MCF 10A (cell line): ENCODE data around the gene KIAA1755. TPM values are rescaled to one million over a fixed set of nuclear protein-coding genes. Genes with fewer than 3 reads are reported as not detected.

ENCODE experiments used
- BruUV-seq: library from RNA; stranded (reverse); fragments of 400-500 nt; replicated peaks from 2 replicates; lab custom pipeline; 2021; lab: Mats Ljungman, UMichigan
- CTCF ChIA-PET: fragments of 300-600 bp; sonication (Branson Sonifier 250); formaldehyde crosslinking; extraction: SDS; loops from one replicate; lab custom pipeline; 2021; ENCODE audit warnings: antibody characterized with exemption, inconsistent platforms; lab: Yijun Ruan, JAX
- POLR2A ChIA-PET: fragments of 300-600, 350-650 bp; sonication (Branson Sonifier 250); formaldehyde crosslinking; extraction: SDS; loops from one replicate; lab custom pipeline; 2020; ENCODE audit warnings: antibody characterized with exemption, inconsistent platforms; lab: Yijun Ruan, JAX
- DNase-seq: peaks from one replicate; pipeline ENCODE4 v3.0.0-alpha.2; 2018; ENCODE audit not compliant: unreplicated experiment
- H3K27ac Mint-ChIP-seq: one replicate; pipeline ENCODE4 v1.8.0; 2022; ENCODE audit warnings: mild to moderate bottlenecking, low read depth, mixed read lengths; ENCODE audit not compliant: unreplicated experiment
- H3K27me3 Mint-ChIP-seq: one replicate; pipeline ENCODE4 v1.8.0; 2022; ENCODE audit warnings: mixed read lengths; ENCODE audit not compliant: insufficient read depth, unreplicated experiment
- H3K36me3 Mint-ChIP-seq: one replicate; pipeline ENCODE4 v1.8.0; 2022; ENCODE audit warnings: mild to moderate bottlenecking, moderate library complexity, mixed read lengths; ENCODE audit not compliant: insufficient read depth, unreplicated experiment
- H3K4me1 Mint-ChIP-seq: one replicate; pipeline ENCODE4 v1.8.0; 2022; ENCODE audit warnings: mixed read lengths; ENCODE audit not compliant: insufficient read depth, unreplicated experiment
- H3K4me3 Mint-ChIP-seq: one replicate; pipeline ENCODE4 v1.8.0; 2022; ENCODE audit warnings: mild to moderate bottlenecking, moderate library complexity, mixed read lengths; ENCODE audit not compliant: unreplicated experiment
- H3K9me3 Mint-ChIP-seq: one replicate; pipeline ENCODE4 v1.8.0; 2022; ENCODE audit warnings: mixed read lengths; ENCODE audit not compliant: unreplicated experiment
- intact Hi-C: fragments of 100-400 bp; cut with micrococcal nuclease; formaldehyde crosslinking; loops from 2 replicates; pipeline ENCODE4 v1.14.1; 2022
- total RNA-seq: library from RNA; stranded (reverse); gene quantifications from 2 replicates; pipeline ENCODE4 v1.2.3, GENCODE V29; 2022
- TF ChIP-seq, protein P1 (sequence below): fragments of 200-600 bp; IDR thresholded peaks from one replicate; pipeline ENCODE4 v1.8.0; 2022; ENCODE audit warnings: antibody characterized with exemption, mild to moderate bottlenecking; ENCODE audit not compliant: unreplicated experiment

Gene KIAA1755
- total RNA-seq, 1 experiment from 2014 or later, result not detected

- TF ChIP-seq, protein P1, sequence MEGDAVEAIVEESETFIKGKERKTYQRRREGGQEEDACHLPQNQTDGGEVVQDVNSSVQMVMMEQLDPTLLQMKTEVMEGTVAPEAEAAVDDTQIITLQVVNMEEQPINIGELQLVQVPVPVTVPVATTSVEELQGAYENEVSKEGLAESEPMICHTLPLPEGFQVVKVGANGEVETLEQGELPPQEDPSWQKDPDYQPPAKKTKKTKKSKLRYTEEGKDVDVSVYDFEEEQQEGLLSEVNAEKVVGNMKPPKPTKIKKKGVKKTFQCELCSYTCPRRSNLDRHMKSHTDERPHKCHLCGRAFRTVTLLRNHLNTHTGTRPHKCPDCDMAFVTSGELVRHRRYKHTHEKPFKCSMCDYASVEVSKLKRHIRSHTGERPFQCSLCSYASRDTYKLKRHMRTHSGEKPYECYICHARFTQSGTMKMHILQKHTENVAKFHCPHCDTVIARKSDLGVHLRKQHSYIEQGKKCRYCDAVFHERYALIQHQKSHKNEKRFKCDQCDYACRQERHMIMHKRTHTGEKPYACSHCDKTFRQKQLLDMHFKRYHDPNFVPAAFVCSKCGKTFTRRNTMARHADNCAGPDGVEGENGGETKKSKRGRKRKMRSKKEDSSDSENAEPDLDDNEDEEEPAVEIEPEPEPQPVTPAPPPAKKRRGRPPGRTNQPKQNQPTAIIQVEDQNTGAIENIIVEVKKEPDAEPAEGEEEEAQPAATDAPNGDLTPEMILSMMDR, result peak; percentile 59
- Mint-ChIP-seq H3K36me3 (no peaks in the 10 kb centered on the region), H3K4me3 (no peak overlapping the region), H3K27ac (no peak overlapping the region), H3K27me3 (no peaks in the 10 kb centered on the region), H3K4me1 (no peaks in the 10 kb centered on the region), H3K9me3 (no peaks in the 10 kb centered on the region)
- POLR2A ChIA-PET, result no interaction called here
- peak; percentile 57 for DNase-seq
- intact Hi-C loops, result loop anchor here (1.0 kb wide), 3 partner anchors 76 to 179 kb away; no protein-coding TSS in a partner anchor
- no TSS peak for BruUV-seq
- CTCF ChIA-PET, result interaction anchor here (0.6 to 20.2 kb wide), 27 partner anchors 7 to 991 kb away, joined by 3 to 782 read pairs (median 4); no protein-coding TSS in a partner anchor
These were observed 30.9 kb downstream of the KIAA1755 start for GRCh38 chr20:38229376-38230252.

- no peaks in the 10 kb centered on the region for H3K9me3 Mint-ChIP-seq
- DNase-seq, result no peak
- H3K36me3 Mint-ChIP-seq, result no peaks in the 10 kb centered on the region
- TF ChIP-seq, protein P1, result no peak
- CTCF ChIA-PET, result interaction anchor here (0.6 to 20.2 kb wide), 7 partner anchors 12 to 742 kb away, joined by 3 to 782 read pairs (median 6); no protein-coding TSS in a partner anchor
- POLR2A ChIA-PET, result interaction anchor here (0.6 kb wide), 1 partner anchor 308 kb away, joined by 5 read pairs; no protein-coding TSS in a partner anchor
- intact Hi-C loops, result no loop called here
- no peak overlapping the region for H3K4me3 Mint-ChIP-seq
- H3K27me3 Mint-ChIP-seq, result no peaks in the 10 kb centered on the region
- H3K4me1 Mint-ChIP-seq, result no peaks in the 10 kb centered on the region
- no TSS peak for BruUV-seq
- H3K27ac Mint-ChIP-seq, result no peak overlapping the region
These were observed 32.1 kb downstream of the KIAA1755 start for GRCh38 chr20:38228436-38228835.

DNA sequence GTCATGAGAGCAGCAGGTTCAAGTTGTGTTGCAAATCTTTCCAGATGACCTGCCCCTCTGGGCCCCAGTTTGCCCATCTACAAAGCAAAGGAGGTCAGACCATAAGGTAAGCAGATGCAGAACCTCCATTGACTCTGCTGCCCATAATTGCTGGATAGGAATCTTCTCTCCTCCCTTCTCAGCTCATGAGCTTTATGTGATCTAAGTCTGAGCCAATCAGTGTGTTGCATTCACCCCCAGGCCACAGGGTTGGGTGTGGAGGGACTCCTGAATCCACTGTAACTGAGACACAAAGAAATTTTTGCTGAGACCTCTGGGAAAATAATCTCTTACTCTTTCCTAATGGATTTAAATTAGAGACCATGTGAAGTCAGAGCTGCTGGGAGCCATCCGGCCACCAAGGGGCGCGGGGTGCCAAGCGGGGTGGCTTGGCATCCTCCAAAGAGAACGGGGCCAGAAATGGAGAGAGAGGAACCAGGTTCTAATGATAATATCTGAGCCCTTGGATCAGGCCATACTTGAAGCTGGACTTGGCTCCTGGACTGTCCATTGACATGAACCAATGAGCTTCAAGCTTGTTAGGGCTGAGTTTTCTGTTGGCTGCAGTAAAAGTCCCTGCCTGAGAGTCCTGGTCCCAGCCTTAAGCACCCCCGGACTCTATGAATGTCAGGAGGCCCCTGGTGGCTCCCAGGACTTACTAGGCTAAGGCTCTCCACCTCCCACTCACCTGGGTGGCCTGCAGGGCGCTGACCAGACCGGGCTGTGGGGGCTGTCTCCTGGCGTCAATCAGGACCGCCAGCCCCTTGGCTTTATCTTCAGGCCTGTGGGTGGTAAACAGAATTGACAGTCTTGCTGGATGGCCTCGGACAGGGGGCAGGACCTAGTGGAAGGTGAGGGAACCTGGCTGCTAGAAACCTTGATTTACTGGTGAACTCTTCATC, 32.8 kb downstream of the KIAA1755 start:
- ChIA-PET CTCF (interaction anchor here (0.6 to 20.2 kb wide), 9 partner anchors 52 to 743 kb away, joined by 3 to 782 read pairs (median 5); no protein-coding TSS in a partner anchor), POLR2A (interaction anchor here (0.5 kb wide), 1 partner anchor 82 kb away, joined by 3 read pairs; no protein-coding TSS in a partner anchor)
- TF ChIP-seq, protein P1, result no peak

More for the DNA sequence above, 32.8 kb downstream of the KIAA1755 start:
- Mint-ChIP-seq H3K9me3 (no peaks in the 10 kb centered on the region), H3K4me3 (no peak overlapping the region), H3K4me1 (peaks cover 4% of the 10 kb centered on the region), H3K36me3 (no peaks in the 10 kb centered on the region), H3K27ac (no peak overlapping the region), H3K27me3 (no peaks in the 10 kb centered on the region)
- intact Hi-C loops, result no loop called here
- no TSS peak for BruUV-seq
- DNase-seq, result no peak
